Testis (tissue), 3 donors: ENCODE results near the gene THUMPD2. TPM values are rescaled to one million over a fixed set of nuclear protein-coding genes. Genes with fewer than 3 reads are reported as not detected.

Experiments
- DNase-seq: peaks from one replicate; pipeline ENCODE4 v3.0.0-alpha.2; 2019
- H3K27ac ChIP-seq, 2 donors: fragments of 200-600 bp; sonication (generic); one replicate each; pipeline ENCODE4 v1.5.1; 2019
- H3K27me3 ChIP-seq: fragments of 200-600 bp; sonication (generic); one replicate; pipeline ENCODE4 v1.5.1; 2019
- H3K36me3 ChIP-seq: fragments of 200-600 bp; sonication (generic); one replicate; pipeline ENCODE4 v1.5.1; 2017; ENCODE audit warnings: low read depth; ENCODE audit errors: missing control alignments
- H3K4me1 ChIP-seq: fragments of 200-600 bp; sonication (generic); one replicate; pipeline ENCODE4 v1.5.1; 2019
- H3K4me3 ChIP-seq, 2 donors: fragments of 200-600 bp; sonication (generic); one replicate each; pipeline ENCODE4 v1.5.1; 2017 to 2019
- H3K9me3 ChIP-seq: fragments of 200-600 bp; sonication (generic); one replicate; pipeline ENCODE4 v1.5.1; 2017
- POLR2A ChIP-seq: fragments of 450-650 bp; IDR thresholded peaks from one replicate; pipeline ENCODE4 v1.6.1; 2017; ENCODE audit warnings: antibody characterized with exemption, mild to moderate bottlenecking, moderate library complexity
- WGBS, 2 donors: methylation state at CpG; one replicate each; pipeline ENCODE4 v1.1.5; 2018; 5-methylcytosine and 5-hydroxymethylcytosine counted together
- intact Hi-C: fragments of 100-400 bp; cut with DNase I; formaldehyde crosslinking; loops from one replicate; pipeline ENCODE4 v1.15.1; 2023; ENCODE audit warnings: low total_unique reads
- polyA plus RNA-seq: library from polyadenylated mRNA; stranded (reverse); fragments of 350-450 nt; fragmentation: Illumina TruSeq; extraction: RNeasy Lipid Tissue Mini Kit (QIAGEN cat#74804); gene quantifications from one replicate; pipeline ENCODE4 v1.2.3, GENCODE V29; 2014; ENCODE audit warnings: low read depth, low replicate concordance; ENCODE audit not compliant: insufficient read depth
- total RNA-seq, 2 donors: library from RNA; depleted of rRNA; stranded (reverse); fragments of >200 nt; gene quantifications; one replicate each; pipeline ENCODE4 v1.2.3, GENCODE V29; 2016
- TF ChIP-seq, protein P1 (sequence below), 3 experiments: fragments of 450-650 bp in 2 of 3; fragments of 200-600 bp in 1 of 3; sonication (generic) in 1 of 3; IDR thresholded peaks; one replicate each; pipeline ENCODE4 v1.5.1; 2016 to 2019; ENCODE audit warnings: antibody characterized with exemption in 3 of 3, mild to moderate bottlenecking in 2 of 3, moderate library complexity in 1 of 3

The THUMPD2 gene
- total and polyA plus RNA-seq, 3 donors from 2014 or later, result 3.8 to 16.6 (median 15.4) TPM

DNA sequence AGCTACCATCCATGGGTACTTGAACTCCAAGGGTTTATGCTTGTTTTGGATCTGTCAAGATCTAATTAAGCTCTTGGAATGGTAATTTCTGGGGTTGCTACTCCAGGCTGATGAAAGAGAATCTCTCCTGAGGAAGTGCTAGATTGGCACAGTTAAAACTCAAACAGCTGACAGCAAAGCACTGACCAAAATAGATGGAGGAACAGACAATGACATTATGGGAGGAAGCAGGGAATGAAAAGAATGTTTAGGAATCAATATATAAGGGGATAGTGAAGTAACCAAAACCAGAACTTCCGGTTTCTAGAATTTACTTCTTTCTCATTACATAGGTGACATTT is 6.3 kb downstream of the THUMPD2 start:
- TF ChIP-seq POLR2A, result no peak
- TF ChIP-seq, protein P1, sequence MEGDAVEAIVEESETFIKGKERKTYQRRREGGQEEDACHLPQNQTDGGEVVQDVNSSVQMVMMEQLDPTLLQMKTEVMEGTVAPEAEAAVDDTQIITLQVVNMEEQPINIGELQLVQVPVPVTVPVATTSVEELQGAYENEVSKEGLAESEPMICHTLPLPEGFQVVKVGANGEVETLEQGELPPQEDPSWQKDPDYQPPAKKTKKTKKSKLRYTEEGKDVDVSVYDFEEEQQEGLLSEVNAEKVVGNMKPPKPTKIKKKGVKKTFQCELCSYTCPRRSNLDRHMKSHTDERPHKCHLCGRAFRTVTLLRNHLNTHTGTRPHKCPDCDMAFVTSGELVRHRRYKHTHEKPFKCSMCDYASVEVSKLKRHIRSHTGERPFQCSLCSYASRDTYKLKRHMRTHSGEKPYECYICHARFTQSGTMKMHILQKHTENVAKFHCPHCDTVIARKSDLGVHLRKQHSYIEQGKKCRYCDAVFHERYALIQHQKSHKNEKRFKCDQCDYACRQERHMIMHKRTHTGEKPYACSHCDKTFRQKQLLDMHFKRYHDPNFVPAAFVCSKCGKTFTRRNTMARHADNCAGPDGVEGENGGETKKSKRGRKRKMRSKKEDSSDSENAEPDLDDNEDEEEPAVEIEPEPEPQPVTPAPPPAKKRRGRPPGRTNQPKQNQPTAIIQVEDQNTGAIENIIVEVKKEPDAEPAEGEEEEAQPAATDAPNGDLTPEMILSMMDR (IDR thresholded peaks at IDR 0.05), result no peak
- peaks cover 35% of the 10 kb centered on the region for H3K4me1 ChIP-seq
- H3K4me3 ChIP-seq, result no peak overlapping the region
- H3K9me3 ChIP-seq, result no peaks in the 10 kb centered on the region
- WGBS, 2 donors, result 87 to 94% methylated on average over 1 of the region's 1 CpG
- no peaks in the 10 kb centered on the region for H3K36me3 ChIP-seq
- H3K27ac ChIP-seq, result peak overlapping the region in 1 of 2 donors; percentile 31
- intact Hi-C loops, result no loop called here
- DNase-seq, result no peak
- no peaks in the 10 kb centered on the region for H3K27me3 ChIP-seq

DNA sequence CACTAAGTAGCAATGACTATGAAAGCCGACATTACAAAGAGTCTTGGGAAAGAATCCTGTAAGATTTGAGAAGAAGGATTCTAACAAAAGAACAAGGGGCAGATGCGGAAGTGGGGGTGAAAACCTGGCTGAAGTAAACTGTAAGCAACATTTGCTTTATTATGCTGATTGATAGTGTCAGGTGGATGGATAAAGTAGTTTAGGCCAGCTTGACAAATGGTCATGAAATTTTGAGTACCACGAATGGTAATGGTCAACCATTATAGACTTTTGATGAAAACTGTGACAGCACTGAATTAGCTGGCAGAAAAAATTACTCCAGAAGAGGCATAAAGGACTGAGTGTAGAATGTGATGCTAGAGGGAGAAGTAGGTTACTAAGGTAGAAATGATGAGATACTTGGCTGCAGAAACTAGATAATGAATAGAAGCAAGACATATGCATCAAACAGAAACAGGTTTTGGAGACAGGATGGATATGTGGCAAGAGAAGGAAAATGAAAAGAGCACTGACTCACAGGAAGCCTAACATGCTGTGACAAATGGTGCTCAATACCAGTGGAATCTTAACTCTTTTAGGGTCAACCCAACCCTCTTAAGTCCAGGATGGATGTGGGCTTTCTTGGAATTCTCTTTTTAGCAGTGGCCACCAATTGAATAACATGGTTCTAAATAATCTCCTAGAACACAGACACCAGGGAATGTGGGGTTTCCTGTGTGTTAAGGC is 6.8 kb downstream of the THUMPD2 start:
- intact Hi-C loops, result no loop called here
- no peaks in the 10 kb centered on the region for H3K9me3 ChIP-seq
- peak overlapping the region in 1 of 2 donors; percentile 31 for H3K27ac ChIP-seq
- H3K4me1 ChIP-seq, result peaks cover 35% of the 10 kb centered on the region
- H3K27me3 ChIP-seq, result no peaks in the 10 kb centered on the region
- TF ChIP-seq, protein P1 (IDR thresholded peaks at IDR 0.05), result no peak
- TF ChIP-seq POLR2A, result no peak
- no peak overlapping the region for H3K4me3 ChIP-seq
- no peaks in the 10 kb centered on the region for H3K36me3 ChIP-seq
- DNase-seq, result no peak
- 84 to 88% methylated on average over 3 of the region's 3 CpGs for WGBS, 2 donors

DNA sequence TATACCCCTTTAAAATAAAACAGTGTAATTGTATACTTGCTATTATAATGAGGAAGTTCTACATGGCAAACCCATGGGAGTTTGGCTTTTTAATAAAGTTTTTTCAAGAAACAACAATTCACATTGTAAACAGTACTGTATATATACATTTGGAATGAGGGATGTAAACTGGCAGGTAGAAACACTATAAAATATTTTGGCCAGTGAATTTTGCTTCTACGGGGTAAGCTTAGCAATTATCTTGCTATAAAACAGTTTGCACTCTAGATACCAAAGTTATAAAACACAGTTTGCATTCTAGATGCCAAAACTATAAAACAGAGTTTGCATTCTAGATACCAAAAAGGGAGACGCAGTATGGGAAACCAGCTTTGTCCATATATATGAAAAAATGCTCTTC is 16.6 kb downstream of the THUMPD2 start:
- DNase-seq, result no peak
- Histone ChIP-seq H3K27ac (no peak overlapping the region), H3K4me3 (no peak overlapping the region), H3K27me3 (no peaks in the 10 kb centered on the region), H3K4me1 (no peaks in the 10 kb centered on the region), H3K9me3 (no peaks in the 10 kb centered on the region), H3K36me3 (no peaks in the 10 kb centered on the region)
- TF ChIP-seq, protein P1 (IDR thresholded peaks at IDR 0.05), result no peak
- no peak for TF ChIP-seq POLR2A
- WGBS, 2 donors, result 87 to 92% methylated on average over 2 of the region's 2 CpGs
- intact Hi-C loops, result no loop called here

DNA sequence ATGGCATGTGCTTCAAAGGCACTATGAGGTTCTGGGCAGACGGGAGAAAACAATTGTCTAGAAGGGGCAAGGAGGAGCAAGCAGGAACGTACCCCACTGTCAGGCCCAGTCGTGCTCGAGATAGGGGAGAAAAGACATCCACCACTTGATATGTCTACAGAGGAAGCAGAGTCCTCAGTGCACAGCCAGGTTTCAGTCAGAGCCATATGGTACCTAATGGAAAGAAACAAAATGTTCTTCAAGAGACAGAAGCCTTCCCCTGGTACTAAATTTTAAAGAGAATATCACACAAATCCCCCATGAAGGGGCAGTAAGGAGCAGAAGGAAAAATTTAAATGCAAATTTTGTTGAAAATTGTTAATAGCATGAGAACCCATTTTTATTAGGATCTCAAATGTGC is 21.9 kb downstream of the THUMPD2 start:
- intact Hi-C loops, result no loop called here
- no peak overlapping the region for H3K27ac ChIP-seq
- no peaks in the 10 kb centered on the region for H3K27me3 ChIP-seq
- H3K9me3 ChIP-seq, result no peaks in the 10 kb centered on the region
- DNase-seq, result no peak
- H3K4me1 ChIP-seq, result no peaks in the 10 kb centered on the region
- H3K4me3 ChIP-seq, result no peak overlapping the region
- WGBS, 2 donors, result 93 to 94% methylated on average over 4 of the region's 4 CpGs
- H3K36me3 ChIP-seq, result no peaks in the 10 kb centered on the region
- no peak for TF ChIP-seq POLR2A
- TF ChIP-seq, protein P1 (IDR thresholded peaks at IDR 0.05), result no peak

DNA sequence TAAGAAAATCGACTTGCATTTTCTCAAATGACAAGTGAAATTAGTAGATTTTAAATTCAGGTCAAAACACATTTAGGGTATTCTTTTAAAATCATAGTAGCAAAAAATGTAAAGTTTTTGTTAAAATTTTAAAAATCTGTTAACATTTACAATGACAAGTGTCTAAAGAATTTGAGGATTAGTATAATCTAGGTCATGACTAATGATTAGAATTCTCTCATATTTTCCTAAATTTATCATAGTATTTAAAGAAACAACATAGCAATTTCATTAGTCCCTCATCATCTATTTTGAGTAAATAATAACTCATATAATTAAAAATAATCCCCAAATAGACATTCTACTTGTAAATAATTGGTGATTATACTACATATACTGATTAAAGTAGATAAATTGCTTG is 23.6 kb downstream of the THUMPD2 start:
- TF ChIP-seq, protein P1 (IDR thresholded peaks at IDR 0.05), result no peak
- no peak for TF ChIP-seq POLR2A
- Histone ChIP-seq H3K9me3 (no peaks in the 10 kb centered on the region), H3K27me3 (no peaks in the 10 kb centered on the region), H3K4me1 (no peaks in the 10 kb centered on the region), H3K4me3 (no peak overlapping the region), H3K27ac (no peak overlapping the region), H3K36me3 (no peaks in the 10 kb centered on the region)
- no peak for DNase-seq
- intact Hi-C loops, result no loop called here
- 95 to 96% methylated on average over 1 of the region's 1 CpG for WGBS, 2 donors
